ENCODE data around the gene SMTN. TPM values are rescaled to one million over a fixed set of nuclear protein-coding genes. Genes with fewer than 3 reads are reported as not detected.

Gene SMTN
- total RNA-seq (2021) (68.8 and 76.3 TPM in 2 replicates), Bru-seq, nascent RNA (percentile 63 among the genes with signal in this experiment), BruChase-seq, experiment 1, labeled RNA remaining after a 2-hour chase (percentile 59 among the genes with signal in this experiment), BruChase-seq, experiment 2, labeled RNA remaining after a 6-hour chase (percentile 84 among the genes with signal in this experiment)
- long read RNA-seq, transcript SMTN-201 (21 exons, 3,295 nt) = major isoform, 10 of 34 reads
- long read RNA-seq, partial matches to known transcripts = 12 of 34 reads
- long read RNA-seq, other reads (novel, unspliced or antisense) = 12 of 34 reads

DNA sequence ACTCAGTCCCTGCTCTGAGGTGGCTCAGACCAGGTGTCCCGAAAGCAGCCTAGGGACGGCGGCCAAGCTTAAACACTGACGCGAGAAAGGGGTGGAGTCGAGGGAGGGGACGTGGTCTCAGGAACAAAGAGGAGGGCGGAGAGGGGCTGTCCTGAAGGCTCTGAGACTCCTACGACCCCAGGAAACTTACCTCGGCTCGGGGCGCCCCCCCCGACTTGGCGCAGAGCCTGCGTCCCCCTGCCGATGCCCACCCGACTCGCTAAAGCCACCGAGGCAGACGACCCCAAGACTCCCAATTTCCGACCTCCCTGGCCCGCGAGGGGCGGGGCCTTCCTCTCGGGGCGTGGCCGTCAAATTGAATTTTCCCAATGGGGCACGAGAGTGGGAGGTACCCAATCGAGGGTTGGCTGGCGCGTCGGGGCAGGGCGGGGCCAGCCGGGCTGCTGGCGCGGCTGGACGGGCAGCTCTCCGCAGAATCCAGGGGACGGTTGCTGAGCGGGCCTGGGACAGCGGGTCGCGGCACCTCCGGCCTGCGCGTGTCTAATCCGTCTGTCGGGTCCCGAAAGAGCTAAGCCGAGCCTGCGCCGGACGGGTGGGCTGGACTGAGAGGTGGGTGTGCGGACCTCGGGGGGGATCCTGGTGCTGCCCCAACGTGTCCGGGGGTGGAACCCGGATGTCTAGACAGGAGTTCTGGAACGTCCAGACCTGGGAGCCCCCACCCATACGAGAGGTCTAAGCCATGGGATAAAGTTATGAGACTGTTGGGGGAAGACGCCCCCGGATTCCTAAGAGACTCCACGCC lies at the start of gene SMTN:
TSS of gene SMTN (plus strand) at position 471 of the 802 bp plus-strand sequence. CDS start 1,941 bp downstream, outside the sequence.
- H3K27me3 ChIP-seq (ENCODE audit: insufficient read depth, low read depth) = no peaks in the 10 kb centered on the region
- no peak within 1 kb of the TSS for H3K27ac ChIP-seq
- H3K4me1 ChIP-seq (replicated peaks; ENCODE audit: insufficient read depth) = peaks cover 20% of the 10 kb centered on the region
- intact Hi-C loops (cut with micrococcal nuclease; ENCODE audit: unreplicated experiment) = loop anchor here (1.0 to 5.0 kb wide), 2 partner anchors 112 to 134 kb away; partner anchors contain the start of gene TUG1
- no TSS peak for BruUV-seq (replicated peaks)
- H3K79me2 ChIP-seq (ENCODE audit: low read depth) = no peaks in the 10 kb centered on the region
- POLR2A ChIA-PET (ENCODE audit: unreplicated experiment) = interaction anchor here (0.6 to 1.5 kb wide), 11 partner anchors 9 to 607 kb away, joined by 3 to 18 read pairs (median 7); partner anchors contain the start of genes MORC2 and TUG1
- CTCF ChIA-PET = interaction anchor here (0.7 to 1.2 kb wide), 2 partner anchors 17 to 59 kb away, joined by 3 to 6 read pairs; partner anchors contain the start of gene PLA2G3
- H3K36me3 ChIP-seq (ENCODE audit: low read depth) = no peaks in the 10 kb centered on the region
- H3F3A ChIP-seq (ENCODE audit: insufficient read depth, low read depth) = peaks cover 8% of the 10 kb centered on the region; the same call in 1 of the 2 replicates
- no peaks in the 10 kb centered on the region for H3K9me2 ChIP-seq (ENCODE audit: insufficient read depth)
- H3K9me3 ChIP-seq (ENCODE audit: insufficient read depth, low read depth) = no peaks in the 10 kb centered on the region
- H3K4me2 ChIP-seq = peak within 1 kb of the TSS; percentile 89
- H2AFZ ChIP-seq = peak within 1 kb of the TSS; percentile 78
- no peaks in the 10 kb centered on the region for H4K20me1 ChIP-seq (ENCODE audit: insufficient read depth)
- no peak for TF ChIP-seq EZH2 (IDR thresholded peaks at IDR 0.05; ENCODE audit: low read depth)
- TF ChIP-seq, protein P1, sequence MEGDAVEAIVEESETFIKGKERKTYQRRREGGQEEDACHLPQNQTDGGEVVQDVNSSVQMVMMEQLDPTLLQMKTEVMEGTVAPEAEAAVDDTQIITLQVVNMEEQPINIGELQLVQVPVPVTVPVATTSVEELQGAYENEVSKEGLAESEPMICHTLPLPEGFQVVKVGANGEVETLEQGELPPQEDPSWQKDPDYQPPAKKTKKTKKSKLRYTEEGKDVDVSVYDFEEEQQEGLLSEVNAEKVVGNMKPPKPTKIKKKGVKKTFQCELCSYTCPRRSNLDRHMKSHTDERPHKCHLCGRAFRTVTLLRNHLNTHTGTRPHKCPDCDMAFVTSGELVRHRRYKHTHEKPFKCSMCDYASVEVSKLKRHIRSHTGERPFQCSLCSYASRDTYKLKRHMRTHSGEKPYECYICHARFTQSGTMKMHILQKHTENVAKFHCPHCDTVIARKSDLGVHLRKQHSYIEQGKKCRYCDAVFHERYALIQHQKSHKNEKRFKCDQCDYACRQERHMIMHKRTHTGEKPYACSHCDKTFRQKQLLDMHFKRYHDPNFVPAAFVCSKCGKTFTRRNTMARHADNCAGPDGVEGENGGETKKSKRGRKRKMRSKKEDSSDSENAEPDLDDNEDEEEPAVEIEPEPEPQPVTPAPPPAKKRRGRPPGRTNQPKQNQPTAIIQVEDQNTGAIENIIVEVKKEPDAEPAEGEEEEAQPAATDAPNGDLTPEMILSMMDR (conservative IDR thresholded peaks at IDR 0.05) = no peak
- peak within 1 kb of the TSS; percentile 59 for H3K4me3 ChIP-seq
- DNase-seq = peak; percentile 80 to 95

DNA sequence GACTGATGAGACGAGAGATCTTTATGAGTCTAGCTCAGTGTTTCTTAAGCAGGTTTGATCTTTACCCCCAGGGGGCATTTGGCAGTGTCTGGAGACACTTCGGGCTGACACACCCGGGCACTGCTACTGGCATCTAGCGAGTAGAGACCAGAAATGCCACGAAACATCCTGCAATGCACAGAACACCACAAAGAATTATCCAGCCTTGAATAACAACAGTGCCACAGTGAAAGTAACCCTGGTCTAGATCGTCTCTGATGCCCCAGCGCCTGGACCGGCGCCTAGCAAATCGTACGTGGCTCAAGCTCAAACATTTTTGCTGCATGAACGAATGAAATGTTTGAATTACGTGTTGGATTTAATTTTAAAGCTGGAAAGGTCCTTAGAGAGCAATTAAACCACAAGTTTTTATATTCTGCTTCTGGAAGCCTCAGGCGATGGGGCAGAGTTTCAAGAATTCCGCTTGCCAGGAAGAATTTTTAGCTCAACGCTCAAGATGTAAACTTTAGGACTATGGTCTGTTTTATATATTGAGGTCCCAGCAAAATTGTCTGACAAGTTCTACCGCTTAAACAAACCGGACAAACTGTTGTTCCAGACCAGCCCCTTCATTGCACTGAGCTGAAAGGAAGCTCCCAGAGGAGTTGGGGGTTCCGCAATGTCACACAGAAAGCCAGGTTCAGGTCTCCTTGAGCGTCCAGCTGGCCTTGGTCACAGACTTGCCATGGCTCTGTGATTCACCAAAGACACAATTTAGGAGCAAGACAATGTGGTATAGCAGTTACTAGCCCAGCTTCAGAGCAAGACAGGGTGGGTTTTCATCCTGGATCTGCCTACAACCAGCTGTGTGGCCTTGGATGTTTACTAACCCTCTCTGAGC lies 44.2 kb upstream of the SMTN start:
- H3K27me3 ChIP-seq (ENCODE audit: insufficient read depth, low read depth) = no peaks in the 10 kb centered on the region
- no TSS peak for BruUV-seq (replicated peaks)
- TF ChIP-seq EZH2 (IDR thresholded peaks at IDR 0.05; ENCODE audit: low read depth) = no peak
- TF ChIP-seq, protein P1 (conservative IDR thresholded peaks at IDR 0.05) = no peak
- no peak overlapping the region for H3K27ac ChIP-seq
- H3K9me2 ChIP-seq (ENCODE audit: insufficient read depth) = no peaks in the 10 kb centered on the region
- no peaks in the 10 kb centered on the region for H4K20me1 ChIP-seq (ENCODE audit: insufficient read depth)
- no peaks in the 10 kb centered on the region for H3K9me3 ChIP-seq (ENCODE audit: insufficient read depth, low read depth)
- CTCF ChIA-PET = interaction anchor here (1.0 kb wide), 1 partner anchor 236 kb away, joined by 4 read pairs; no protein-coding TSS in a partner anchor
- no peaks in the 10 kb centered on the region for H3K36me3 ChIP-seq (ENCODE audit: low read depth)
- peak overlapping the region; percentile 20 for H3K4me2 ChIP-seq
- POLR2A ChIA-PET (ENCODE audit: unreplicated experiment) = interaction anchor here (0.5 to 0.6 kb wide), 3 partner anchors 67 to 717 kb away, joined by 3 to 5 read pairs (median 4); partner anchors contain the start of gene DEPDC5
- H3K4me1 ChIP-seq (replicated peaks; ENCODE audit: insufficient read depth) = no peaks in the 10 kb centered on the region
- peak; percentile 17 to 56 for DNase-seq
- no peaks in the 10 kb centered on the region; the same call in 1 of the 2 replicates for H3F3A ChIP-seq (ENCODE audit: insufficient read depth, low read depth)
- no peak overlapping the region for H2AFZ ChIP-seq
- intact Hi-C loops (cut with micrococcal nuclease; ENCODE audit: unreplicated experiment) = no loop called here
- no peak overlapping the region for H3K4me3 ChIP-seq
- H3K79me2 ChIP-seq (ENCODE audit: low read depth) = no peaks in the 10 kb centered on the region
